Right forelimb (tissue), 1 donor: ENCODE measurements around the gene UBR4.
A peak's percentile ranks its signal among the peaks of the same experiment; 100 is the strongest.
"Not testable (repeated sequence)": the region's sequence is repeated elsewhere in the genome, so short reads cannot be mapped to it uniquely, and the experiment has no call there.

ENCODE experiments used
- DNase-seq: peaks from one replicate; pipeline ENCODE4 v3.0.0-alpha.2; 2018

The UBR4 gene

GRCh38 chr1:19209990-19210771 is at the start of gene UBR4:
Gene UBR4 (minus strand): TSS chr1:19210266. CDS start chr1:19210248, 18 bp downstream.
- DNase-seq = peak; percentile 96

GRCh38 chr1:19258353-19258752 is 48.3 kb upstream of the UBR4 start:
- DNase-seq = no peak

DNA sequence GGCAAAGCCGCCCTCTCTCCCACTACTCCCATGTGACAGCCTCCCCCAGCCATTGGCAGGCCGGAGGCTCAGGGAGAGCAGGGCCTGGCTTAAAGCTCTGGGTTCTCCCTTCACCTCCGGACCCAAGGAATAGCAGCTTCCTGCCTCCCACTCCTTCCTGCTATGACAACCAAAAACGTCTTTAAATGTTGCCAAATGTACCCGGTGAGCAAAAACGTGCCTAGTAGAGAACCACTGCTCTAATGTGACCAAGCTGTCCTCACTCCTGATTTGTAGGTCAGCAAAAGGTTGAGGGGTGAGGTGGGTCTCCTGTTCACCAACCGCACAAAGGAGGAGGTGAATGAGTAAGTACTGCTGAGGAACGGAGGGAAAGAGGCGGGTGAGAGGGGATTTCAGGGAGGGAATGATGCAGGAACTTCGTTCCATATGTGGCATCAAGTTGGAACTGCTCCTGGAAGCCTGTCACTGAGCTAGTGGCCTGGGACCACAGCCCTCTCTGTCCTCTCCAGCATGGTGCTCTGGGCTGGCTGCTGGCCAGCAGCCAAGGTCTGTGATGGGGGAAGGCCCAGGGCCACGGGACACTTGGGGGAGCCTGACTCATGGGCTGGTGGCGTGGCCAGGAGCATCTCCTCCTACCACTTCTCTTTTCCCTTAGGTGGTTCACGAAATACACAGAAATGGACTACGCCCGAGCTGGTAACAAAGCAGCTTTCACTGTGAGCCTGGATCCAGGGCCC is 47.3 kb upstream of the UBR4 start:
- DNase-seq = no peak

DNA sequence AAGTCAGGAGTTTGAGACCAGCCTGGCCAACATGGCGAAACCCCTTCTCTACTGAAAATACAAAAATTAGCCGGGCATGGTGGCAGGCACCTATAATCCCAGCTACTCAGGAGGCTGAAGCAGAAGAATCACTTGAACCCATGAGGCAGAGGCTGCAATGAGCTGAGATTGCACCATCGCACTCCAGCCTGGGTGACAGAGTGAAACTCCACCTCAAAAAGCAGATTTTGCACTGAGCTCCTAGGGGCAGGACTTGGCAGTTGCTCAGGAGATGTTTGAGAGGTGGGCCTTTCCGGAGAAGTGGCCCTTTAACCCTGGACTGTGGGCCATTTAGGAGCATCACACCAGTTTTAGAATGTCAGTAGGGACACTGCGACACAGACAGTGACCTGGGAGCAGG is 46.2 kb upstream of the UBR4 start:
- not testable (repeated sequence) for DNase-seq

DNA sequence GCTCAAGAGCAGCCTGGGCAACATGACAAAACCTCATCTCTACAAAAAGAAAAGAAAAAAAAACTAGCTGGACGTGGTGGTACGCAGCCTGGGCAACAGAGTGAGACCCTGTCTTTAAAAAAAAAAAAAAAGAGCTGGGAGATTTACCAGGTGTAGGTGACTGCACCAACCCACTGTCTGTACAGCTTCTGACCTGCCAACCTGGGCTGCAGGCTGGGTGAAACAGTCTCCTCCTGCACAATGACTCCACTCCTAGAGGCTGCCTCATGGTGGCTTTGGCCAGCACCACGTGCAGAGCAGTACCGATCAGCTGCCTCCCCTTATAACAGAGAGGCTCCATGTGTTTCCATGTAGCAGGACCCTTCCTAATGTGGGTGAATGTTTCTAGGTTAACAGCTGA is 45.2 kb upstream of the UBR4 start:
- no peak for DNase-seq

DNA sequence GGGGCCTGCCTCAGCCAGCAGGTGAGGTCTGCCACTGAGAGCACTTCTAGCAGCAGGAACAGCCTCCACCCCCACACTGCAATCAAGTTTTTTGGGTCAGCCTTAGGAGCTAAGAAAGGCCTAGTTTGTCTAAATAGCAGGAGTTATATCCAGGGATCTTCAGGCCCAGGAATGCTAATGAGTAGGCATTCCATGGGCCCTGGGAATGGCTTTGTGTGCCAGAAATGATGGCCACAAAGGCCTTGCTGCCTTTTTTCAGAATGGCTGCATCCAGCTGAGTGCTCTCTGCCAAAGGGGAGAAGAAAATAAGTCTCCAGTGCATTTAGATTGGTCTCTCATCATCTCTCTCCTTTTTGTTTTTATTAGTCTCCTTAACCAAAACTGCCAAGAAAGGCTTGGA is 44.4 kb upstream of the UBR4 start:
- no peak for DNase-seq

- peak; percentile 96 for DNase-seq
These were observed 41.5 kb upstream of the UBR4 start, which contains the start of the genes EMC1 and MRTO4 for GRCh38 chr1:19251305-19252196. Gene EMC1 (minus strand): TSS chr1:19251524. CDS start chr1:19251509, 15 bp downstream. Gene MRTO4 (plus strand): TSS chr1:19251805. CDS start chr1:19251836, 31 bp downstream.

DNA sequence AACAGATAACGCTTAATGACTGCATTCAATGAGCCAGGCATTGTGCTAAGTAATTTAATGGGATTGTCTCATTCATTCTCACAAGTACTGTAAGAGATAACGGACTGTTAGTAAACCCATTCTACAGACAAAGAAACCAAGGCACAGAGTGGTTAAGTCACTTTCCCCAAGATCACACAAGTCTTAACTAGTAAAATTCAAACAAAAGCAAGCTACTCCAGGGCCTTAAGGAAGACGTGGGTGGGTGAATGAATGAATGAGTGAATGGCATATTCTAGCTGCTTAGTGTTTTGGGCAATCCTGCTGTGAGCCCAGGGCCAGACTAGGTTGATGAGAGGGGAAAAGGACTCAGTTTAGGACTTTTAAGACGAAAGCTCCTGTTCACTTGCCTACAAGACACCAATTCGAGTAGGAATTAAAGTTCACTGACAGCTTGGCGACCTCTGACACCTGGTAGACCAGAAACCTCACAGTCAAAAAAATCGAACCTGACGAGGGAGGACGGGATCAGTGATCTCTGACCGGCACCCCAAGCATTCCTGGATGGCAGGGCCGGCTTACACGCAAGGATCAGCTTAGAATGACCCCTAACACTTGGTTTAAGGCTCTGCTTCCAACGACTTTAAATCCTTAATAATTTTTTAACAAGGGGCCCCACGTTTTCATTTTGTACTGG is 40.7 kb upstream of the UBR4 start:
- DNase-seq = no peak

DNA sequence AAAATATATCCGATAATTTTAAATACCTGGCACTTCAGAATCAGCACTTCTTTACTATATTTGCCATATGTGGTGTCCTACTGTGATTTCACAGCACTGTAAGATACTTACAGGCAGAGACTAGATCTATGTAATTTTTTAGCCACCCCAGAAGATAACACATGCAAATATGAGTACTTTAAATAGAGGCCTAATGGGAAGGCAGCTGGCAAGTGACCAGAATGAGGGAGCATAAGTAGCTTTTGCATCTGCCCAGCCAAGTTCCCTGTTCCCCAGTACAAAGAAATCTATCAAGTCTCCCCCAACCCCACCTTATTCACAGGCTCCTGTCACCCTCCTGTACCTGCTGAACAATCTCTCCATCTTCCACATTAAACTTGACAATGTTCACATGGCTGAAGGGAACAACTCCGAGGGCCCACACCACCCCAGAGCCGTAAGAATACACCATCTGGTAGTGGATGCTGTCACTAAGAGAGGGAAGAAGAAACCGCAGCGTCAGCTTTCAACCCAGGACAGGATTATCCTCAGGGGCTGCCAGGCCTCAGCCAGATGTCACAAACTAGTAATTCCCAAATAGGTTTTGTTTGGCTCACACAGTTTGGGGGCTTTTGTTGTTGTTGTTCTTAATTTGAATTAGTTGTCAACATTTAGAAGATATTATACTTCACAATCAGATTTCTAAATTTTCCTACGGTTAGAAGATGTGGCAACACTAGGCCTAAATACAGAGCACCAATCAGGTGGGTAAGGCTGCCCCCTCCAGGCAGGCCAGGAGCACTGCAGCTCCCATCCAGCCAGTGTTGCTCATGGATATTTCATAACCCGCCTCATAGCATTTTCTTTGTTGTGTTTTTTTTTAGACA is 30.8 kb upstream of the UBR4 start:
- DNase-seq = no peak

DNA sequence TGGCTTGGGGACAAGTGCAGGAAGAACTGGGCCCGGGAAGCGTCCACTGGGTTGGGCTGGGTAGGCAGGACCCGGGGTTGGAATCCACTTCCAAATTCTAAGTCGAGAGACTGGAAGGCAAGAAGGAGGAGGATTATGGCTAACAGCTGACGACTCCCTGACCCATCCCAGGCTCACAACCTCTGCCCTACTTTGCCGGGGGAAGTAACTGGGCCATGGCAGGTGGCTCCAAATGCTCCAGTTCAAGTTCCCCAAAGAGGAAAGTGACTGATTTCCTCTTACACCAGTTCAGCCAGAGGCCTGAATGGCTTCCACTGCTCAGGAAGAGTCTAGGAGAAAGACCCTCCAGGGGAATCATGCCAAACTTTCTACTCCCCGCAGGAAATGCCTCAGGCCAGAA is 29.8 kb upstream of the UBR4 start:
- DNase-seq = no peak

- no peak for DNase-seq
These were observed 24.2 kb upstream of the UBR4 start for GRCh38 chr1:19234224-19234623.

GRCh38 chr1:19232524-19232846 is 22.4 kb upstream of the UBR4 start:
- no peak for DNase-seq

DNA sequence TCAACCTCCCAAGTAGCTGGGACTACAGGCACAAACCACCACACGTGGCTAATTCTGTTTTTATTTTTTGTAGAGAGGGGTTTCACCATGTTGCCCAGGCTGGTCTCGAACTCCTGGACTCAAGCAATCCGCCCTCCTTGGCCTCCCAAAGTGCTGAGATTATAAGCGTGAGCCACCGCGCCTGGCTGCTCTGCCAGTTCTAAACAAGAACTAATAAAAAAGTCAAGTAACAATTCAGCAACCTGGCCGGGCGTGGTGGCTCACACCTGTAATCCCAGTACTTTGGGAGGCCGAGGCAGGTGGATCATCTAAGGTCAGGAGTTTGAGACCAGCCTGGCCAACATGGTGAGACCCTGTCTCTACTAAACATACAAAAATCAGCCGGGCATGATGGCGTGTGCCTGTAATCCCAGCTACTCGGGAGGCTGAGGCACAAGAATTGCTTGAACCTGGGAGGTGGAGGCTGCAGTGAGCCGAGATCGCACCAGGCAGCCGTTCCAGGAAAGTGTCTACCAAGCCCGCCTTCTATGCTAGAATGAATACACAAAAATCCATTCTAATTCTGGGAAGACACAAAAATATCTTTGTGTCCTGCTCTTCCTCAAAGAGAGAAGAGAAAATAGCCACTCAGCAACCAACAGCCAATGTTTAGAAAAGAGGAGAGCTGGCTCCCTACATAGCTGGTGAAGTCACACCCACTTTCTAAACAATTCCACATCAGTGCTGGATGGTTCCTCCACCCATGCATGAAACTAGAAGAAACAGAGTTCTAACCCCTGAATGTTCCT is 21.9 kb upstream of the UBR4 start:
- not testable (repeated sequence) for DNase-seq

DNA sequence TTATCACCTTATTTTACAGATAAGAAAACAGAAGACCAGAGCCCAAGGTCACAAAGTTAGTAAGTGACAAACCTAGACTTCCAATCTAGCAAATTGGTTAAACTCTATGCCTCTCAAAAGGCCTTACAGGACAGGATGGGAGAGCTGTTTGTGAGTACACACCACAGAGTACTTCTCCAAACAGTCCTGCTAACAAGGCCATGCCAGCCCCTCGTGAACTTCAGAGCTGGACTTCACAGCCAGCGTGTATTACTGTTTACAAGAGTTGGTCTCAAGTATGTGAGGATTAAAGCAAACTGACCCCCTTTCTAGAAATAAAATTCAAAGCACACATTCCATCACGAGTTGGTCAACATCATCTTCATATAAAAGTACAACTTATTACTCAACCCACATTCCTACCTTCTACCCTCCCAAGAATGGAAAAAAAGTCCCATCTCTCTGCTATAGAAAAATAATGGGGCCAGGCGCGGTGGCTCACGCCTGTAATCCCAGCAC is 19.8 kb upstream of the UBR4 start:
- no peak for DNase-seq

DNA sequence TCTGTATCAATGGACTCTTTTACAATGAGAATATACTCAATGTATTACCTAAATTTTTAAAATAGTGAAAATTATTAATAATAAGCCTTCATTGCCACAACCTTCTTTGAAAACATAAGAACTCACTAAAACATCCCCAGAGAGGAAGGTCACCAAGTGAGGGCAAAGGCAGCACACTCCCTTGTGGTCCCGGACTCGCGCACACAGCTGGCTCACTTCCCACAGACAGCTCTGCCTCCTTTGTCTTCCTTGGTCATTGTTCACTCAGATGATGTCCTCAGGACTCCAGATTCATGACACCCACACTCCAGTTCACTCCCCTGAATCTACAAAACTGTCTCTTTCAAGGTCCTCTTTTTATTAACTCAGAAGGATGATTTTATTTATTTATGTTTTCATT is 19.2 kb upstream of the UBR4 start:
- DNase-seq = no peak

DNA sequence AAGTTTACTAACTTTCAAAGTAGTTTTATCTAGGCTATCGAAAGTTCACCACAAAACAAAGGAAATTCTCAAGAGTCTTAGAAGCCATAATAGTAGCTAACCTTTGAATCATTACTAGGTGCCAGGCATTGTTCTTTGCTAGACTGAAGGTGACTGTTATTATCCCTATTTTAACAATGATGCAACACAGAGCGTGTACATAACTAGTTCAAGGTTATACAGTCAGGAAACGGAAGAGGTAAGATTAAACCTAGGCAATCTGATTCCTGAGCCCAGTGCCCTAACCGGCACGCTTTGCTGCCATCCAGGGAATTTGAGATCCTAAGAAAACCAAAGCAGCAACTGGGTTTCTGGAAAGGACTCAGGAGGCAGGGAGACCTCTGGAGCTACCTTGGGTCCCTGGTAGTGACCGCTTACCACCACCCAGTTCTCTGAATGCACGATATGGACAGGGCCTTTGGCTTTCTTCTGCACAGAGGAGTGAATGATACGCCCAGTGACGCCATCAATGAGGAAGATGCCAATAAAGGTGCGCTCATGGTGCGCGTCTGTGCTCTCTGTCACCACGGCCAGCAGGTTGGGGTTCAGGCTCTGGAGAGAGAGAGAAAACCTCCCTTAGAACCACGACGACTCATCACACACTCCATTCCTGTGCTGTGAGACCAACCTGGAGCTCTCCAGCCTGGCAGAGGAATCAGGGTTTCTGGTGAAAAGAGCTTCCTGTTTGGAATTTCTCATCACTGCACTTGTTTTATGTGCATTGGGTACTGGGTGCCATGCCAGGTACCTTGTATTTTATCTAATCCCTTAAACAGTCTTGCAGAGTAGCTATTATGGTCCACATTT is 13.1 kb upstream of the UBR4 start:
- no peak for DNase-seq

- DNase-seq = no peak
These were observed 12.5 kb upstream of the UBR4 start for GRCh38 chr1:19222573-19222972.

GRCh38 chr1:19220991-19221390 is 10.9 kb upstream of the UBR4 start:
- DNase-seq = no peak

- DNase-seq = no peak
These were observed 10.2 kb upstream of the UBR4 start for GRCh38 chr1:19220080-19220846.
